B cell (primary cell): ENCODE measurements around the gene CCDC183. TPM values are rescaled to one million over a fixed set of nuclear protein-coding genes. Genes with fewer than 3 reads are reported as not detected.
"Not testable (repeated sequence)": the region's sequence is repeated elsewhere in the genome, so short reads cannot be mapped to it uniquely, and the experiment has no call there.

ENCODE experiments used
- ATAC-seq: fragments of 200-7000 bp; cut with Tn5 transposase; one replicate; pipeline ENCODE4 v1.10.0; 2021; ENCODE audit warnings: low read depth, mild to moderate bottlenecking, moderate number of reproducible peaks, moderate library complexity
- CTCF ChIA-PET: fragments of 350-600 bp; sonication (Branson Sonifier 250); formaldehyde crosslinking; loops from one replicate; lab custom pipeline; 2021; ENCODE audit warnings: antibody characterized with exemption, inconsistent platforms; lab: Charles Lee
- POLR2A ChIA-PET: fragments of 350-600 bp; sonication (Branson Sonifier 250); formaldehyde crosslinking; loops from one replicate; lab custom pipeline; 2021; ENCODE audit warnings: antibody characterized with exemption; lab: Charles Lee
- DNase-seq: peaks from one replicate; pipeline ENCODE4 v3.0.0; 2013
- H2AFZ ChIP-seq: 2 replicates; pipeline ENCODE4 v1.6.1; 2012; ENCODE audit warnings: mild to moderate bottlenecking, low read depth, low read length; ENCODE audit not compliant: insufficient read depth, poor library complexity, severe bottlenecking
- H3K27ac ChIP-seq, 2 donors: 1 replicate in 1 of 2; 2 replicates in 1 of 2; pipeline ENCODE4 v1.5.1; 2012 to 2013; ENCODE audit warnings: low read length in 2 of 2, mild to moderate bottlenecking in 2 of 2, moderate library complexity in 1 of 2
- H3K27me3 ChIP-seq, 4 experiments: fragments of 200-600 bp in 1 of 4; sonication (generic) in 1 of 4; replicated peaks in 1 of 4; 1 replicate in 2 of 4; 2 replicates in 2 of 4; pipeline versions ENCODE4 v1.6.1 to v1.7.0; 2013 to 2016; ENCODE audit warnings: low read length in 3 of 4, mild to moderate bottlenecking in 2 of 4, mixed read lengths in 1 of 4, moderate library complexity in 1 of 4; ENCODE audit not compliant: insufficient read depth in 4 of 4, control insufficient read depth in 3 of 4; ENCODE audit errors: control extremely low read depth in 1 of 4
- H3K36me3 ChIP-seq, 2 experiments: replicated peaks in 1 of 2; 1 replicate in 1 of 2; 2 replicates in 1 of 2; pipeline versions ENCODE4 v1.6.1 to v1.7.1; 2013; ENCODE audit warnings: low read length in 1 of 2; ENCODE audit not compliant: insufficient read depth in 2 of 2, control insufficient read depth in 1 of 2; ENCODE audit errors: control extremely low read depth in 1 of 2, extremely low read depth in 1 of 2
- H3K4me1 ChIP-seq, 2 donors: fragments of 200-600 bp in 1 of 2; sonication (generic) in 1 of 2; 1 replicate in 1 of 2; 2 replicates in 1 of 2; pipeline versions ENCODE4 v1.5.1 to v1.6.1; 2013 to 2017; ENCODE audit warnings: low read length in 2 of 2; ENCODE audit not compliant: control insufficient read depth in 2 of 2, insufficient read depth in 2 of 2
- H3K4me2 ChIP-seq: replicated peaks from 2 replicates; pipeline ENCODE3; 2012; ENCODE audit warnings: mild to moderate bottlenecking, low read depth, low read length; ENCODE audit not compliant: poor library complexity, severe bottlenecking
- H3K4me3 ChIP-seq, 5 experiments: fragments of 200-600 bp in 1 of 5; sonication (generic) in 1 of 5; 1 replicate in 3 of 5; 2 replicates in 2 of 5; pipeline versions ENCODE4 v1.5.1 to v1.7.0; 2011 to 2016; ENCODE audit warnings: low read length in 4 of 5, mild to moderate bottlenecking in 4 of 5, low read depth in 2 of 5, control low read depth in 1 of 5, moderate library complexity in 1 of 5; ENCODE audit not compliant: insufficient read depth in 1 of 5; ENCODE audit errors: control extremely low read depth in 1 of 5, extremely low read depth in 1 of 5
- H3K79me2 ChIP-seq: fragments of 200-600 bp; sonication (generic); one replicate; pipeline ENCODE4 v1.6.0; 2016; ENCODE audit warnings: low read length; ENCODE audit not compliant: control insufficient read depth, insufficient read depth
- H3K9ac ChIP-seq: fragments of 200-600 bp; sonication (generic); 2 replicates; pipeline ENCODE4 v1.6.1; 2017; ENCODE audit warnings: mild to moderate bottlenecking, low read length, moderate library complexity
- H3K9me3 ChIP-seq, 3 donors: one replicate each; pipeline versions ENCODE4 v1.6.1 to v1.7.1; 2013; ENCODE audit warnings: low read length in 2 of 3; ENCODE audit not compliant: control insufficient read depth in 2 of 3, insufficient read depth in 1 of 3; ENCODE audit errors: control extremely low read depth in 1 of 3
- H4K20me1 ChIP-seq: 2 replicates; pipeline ENCODE4 v1.6.0; 2012; ENCODE audit warnings: mild to moderate bottlenecking, low read length; ENCODE audit not compliant: insufficient read depth, control insufficient read depth, poor library complexity, severe bottlenecking
- H3K27ac Mint-ChIP-seq: one replicate; pipeline ENCODE4 v1.8.0; 2021; ENCODE audit warnings: mixed read lengths
- H3K27me3 Mint-ChIP-seq: one replicate; pipeline ENCODE4 v1.8.0; 2021; ENCODE audit warnings: mixed read lengths
- H3K4me1 Mint-ChIP-seq: one replicate; pipeline ENCODE4 v1.8.0; 2021; ENCODE audit warnings: mixed read lengths
- H3K4me3 Mint-ChIP-seq: one replicate; pipeline ENCODE4 v1.8.0; 2021; ENCODE audit warnings: mixed read lengths
- H3K9me3 Mint-ChIP-seq: one replicate; pipeline ENCODE4 v1.8.0; 2022; ENCODE audit warnings: mixed read lengths; ENCODE audit not compliant: insufficient read depth
- CTCF ChIP-seq: fragments of 200-600 bp; IDR thresholded peaks from one replicate; pipeline ENCODE4 v1.8.0; 2022; ENCODE audit warnings: antibody characterized with exemption, mild to moderate bottlenecking
- EZH2 ChIP-seq: IDR thresholded peaks from 2 replicates; pipeline ENCODE4 v1.6.1; 2012; ENCODE audit warnings: borderline replicate concordance, low read depth, mild to moderate bottlenecking, moderate library complexity, low read length; ENCODE audit not compliant: insufficient read depth, poor library complexity, severe bottlenecking
- WGBS: methylation state at CpG from one replicate; pipeline ENCODE4 v1.1.5; 2013; ENCODE audit warnings: missing lambda C conversion rate; ENCODE audit not compliant: insufficient coverage; 5-methylcytosine and 5-hydroxymethylcytosine counted together
- intact Hi-C: fragments of 100-400 bp; cut with micrococcal nuclease; formaldehyde crosslinking; loops from one replicate; pipeline ENCODE4 v1.10.0; 2022
- polyA plus RNA-seq: library from polyadenylated mRNA; depleted of rRNA; stranded (reverse); fragments of >200 nt; gene quantifications from 2 replicates; pipeline ENCODE4 v1.2.3, GENCODE V29; 2012
- total RNA-seq, 2 donors: library from RNA; stranded (reverse); fragments of 120-200 nt in 1 of 2; gene quantifications; 1 replicate in 1 of 2; 2 replicates in 1 of 2; pipeline versions ENCODE4 v1.2.3 to v1.2.4, GENCODE V29; 2013 to 2022

Gene CCDC183
- total and polyA plus RNA-seq, 2 donors (not counting 1 experiment from before 2014, with no cell fraction given), result 1.8 to 4.9 TPM

- H3K4me1 Mint-ChIP-seq, result no peaks in the 10 kb centered on the region
- H3K4me3 Mint-ChIP-seq, result no peak overlapping the region
- Histone ChIP-seq H3K4me1 (no peaks in the 10 kb centered on the region), H3K9me3 (no peaks in the 10 kb centered on the region), H3K9ac (no peak overlapping the region), H3K4me2 (no peak overlapping the region), H3K27ac (no peak overlapping the region), H3K27me3 (no peaks in the 10 kb centered on the region), H4K20me1 (no peaks in the 10 kb centered on the region), H2AFZ (no peak overlapping the region), H3K79me2 (no peaks in the 10 kb centered on the region), H3K4me3 (no peak overlapping the region), H3K36me3 (peaks cover 0 to 43% of the 10 kb centered on the region in 2 experiments)
- ChIA-PET POLR2A (interaction anchor here (0.6 kb wide), 1 partner anchor 10 kb away, joined by 3 read pairs; the partner anchor contains the start of gene AJM1), CTCF (interaction anchor here (0.8 kb wide), 1 partner anchor 17 kb away, joined by 3 read pairs; no protein-coding TSS in a partner anchor)
- ATAC-seq (no peak), DNase-seq (no peak)
- no peak overlapping the region for H3K27ac Mint-ChIP-seq
- H3K27me3 Mint-ChIP-seq, result no peaks in the 10 kb centered on the region
- WGBS, result 99% methylated on average over 9 of the region's 9 CpGs
- H3K9me3 Mint-ChIP-seq, result no peaks in the 10 kb centered on the region
- intact Hi-C loops, result no loop called here
- TF ChIP-seq EZH2 (no peak), CTCF (no peak)
Measured at GRCh38 chr9:136832581-136832980, 36.4 kb downstream of the CCDC183 start.

- CTCF ChIA-PET, result interaction anchor here (1.1 kb wide), 1 partner anchor 9 kb away, joined by 3 read pairs; the partner anchor contains the start of gene AJM1
- 96% methylated on average over 13 of the region's 16 CpGs for WGBS
- H4K20me1 ChIP-seq, H3K4me3 Mint-ChIP-seq, H3K4me2 ChIP-seq, H3K4me1 Mint-ChIP-seq, H3K4me3 ChIP-seq, H2AFZ ChIP-seq, ATAC-seq, H3K9ac ChIP-seq, H3K27ac Mint-ChIP-seq, DNase-seq, intact Hi-C loops, H3K79me2 ChIP-seq, H3K9me3 Mint-ChIP-seq, H3K4me1 ChIP-seq, H3K27ac ChIP-seq, H3K9me3 ChIP-seq, H3K27me3 Mint-ChIP-seq, H3K27me3 ChIP-seq: not testable (repeated sequence)
- H3K36me3 ChIP-seq, result peaks cover 0 to 37% of the 10 kb centered on the region in 2 experiments
- POLR2A ChIA-PET, result interaction anchor here (0.6 kb wide), 1 partner anchor 9 kb away, joined by 3 read pairs; the partner anchor contains the start of gene AJM1
Measured at GRCh38 chr9:136833381-136834048, 37.4 kb downstream of the CCDC183 start.
